Measurements from ENCODE around the gene CDK5R1.
"Not testable (repeated sequence)": the region's sequence is repeated elsewhere in the genome, so short reads cannot be mapped to it uniquely, and the experiment has no call there.

- TF ChIP-seq CTCF (IDR thresholded peaks at IDR 0.05; ENCODE audit: low read length); EZH2 (optimal IDR thresholded peaks at IDR 0.05; ENCODE audit: low read depth, low read length); EZH2phosphoT487 (IDR thresholded peaks at IDR 0.05; ENCODE audit: low read length): not testable (repeated sequence)
Observed at GRCh38 chr17:32524553-32524880, 37.7 kb downstream of the CDK5R1 start.
